Parathyroid adenoma (tissue), 2 donors: ENCODE data around the gene ZSWIM4.
"Not testable (repeated sequence)": the region's sequence is repeated elsewhere in the genome, so short reads cannot be mapped to it uniquely, and the experiment has no call there.

Source experiments
- H2AFZ ChIP-seq: fragments of 300-600 bp; sonication (generic); one replicate; pipeline ENCODE4 v1.7.0; 2017; ENCODE audit warnings: antibody characterized with exemption, mild to moderate bottlenecking
- H3K27ac ChIP-seq: fragments of 300-600 bp; sonication (generic); one replicate; pipeline ENCODE4 v1.7.0; 2017
- H3K27me3 ChIP-seq: fragments of 300-600 bp; sonication (generic); one replicate; pipeline ENCODE4 v1.7.0; 2017; ENCODE audit warnings: low read length; ENCODE audit not compliant: control insufficient read depth, insufficient read depth
- H3K36me3 ChIP-seq: fragments of 300-600 bp; sonication (generic); one replicate; pipeline ENCODE4 v1.7.0; 2017; ENCODE audit warnings: low read length; ENCODE audit not compliant: control insufficient read depth, insufficient read depth
- H3K4me1 ChIP-seq: fragments of 300-600 bp; sonication (generic); one replicate; pipeline ENCODE4 v1.7.0; 2017; ENCODE audit warnings: control low read depth
- H3K4me2 ChIP-seq: fragments of 300-600 bp; sonication (generic); one replicate; pipeline ENCODE4 v1.7.0; 2017; ENCODE audit warnings: low read length
- H3K4me3 ChIP-seq: fragments of 300-600 bp; sonication (generic); one replicate; pipeline ENCODE4 v1.7.0; 2017; ENCODE audit warnings: low read depth, low read length
- H3K79me2 ChIP-seq: fragments of 300-600 bp; sonication (generic); one replicate; pipeline ENCODE4 v1.7.0; 2017; ENCODE audit warnings: control low read depth
- H3K9ac ChIP-seq: fragments of 300-600 bp; sonication (generic); one replicate; pipeline ENCODE4 v1.7.0; 2017; ENCODE audit warnings: mild to moderate bottlenecking
- H3K9me3 ChIP-seq: fragments of 300-600 bp; sonication (generic); one replicate; pipeline ENCODE4 v1.7.0; 2017; ENCODE audit warnings: low read length; ENCODE audit not compliant: control insufficient read depth
- CTCF ChIP-seq: fragments of 300-600 bp; sonication (generic); IDR thresholded peaks from one replicate; pipeline ENCODE4 v1.7.0; 2017; ENCODE audit warnings: antibody characterized with exemption, mild to moderate bottlenecking
- donor health status: primary hyperparathyroidism.

The ZSWIM4 gene

DNA sequence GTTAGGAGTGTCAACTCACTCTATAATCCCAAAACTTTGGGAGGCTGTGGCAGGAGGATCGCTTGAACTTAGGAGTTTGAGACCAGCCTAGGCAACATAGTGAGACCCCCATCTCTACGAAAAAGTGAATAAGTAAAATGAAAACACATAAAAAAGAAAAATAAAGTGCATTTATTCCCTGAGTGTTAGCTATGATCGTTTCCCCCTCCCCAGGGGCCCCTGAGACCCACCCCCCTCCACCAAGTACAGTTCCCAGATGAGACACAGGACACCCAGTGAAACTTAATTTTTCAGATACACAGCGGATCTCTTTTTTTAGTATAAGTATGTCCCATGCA, 53.1 kb downstream of the ZSWIM4 start:
- no peak for TF ChIP-seq CTCF
- H3K36me3 ChIP-seq = no peaks in the 10 kb centered on the region
- H3K9me3 ChIP-seq = no peaks in the 10 kb centered on the region
- H3K9ac ChIP-seq = no peak overlapping the region
- H3K4me3 ChIP-seq = peak overlapping the region; percentile 78
- peaks cover 30% of the 10 kb centered on the region for H3K4me1 ChIP-seq
- no peaks in the 10 kb centered on the region for H3K79me2 ChIP-seq
- no peaks in the 10 kb centered on the region for H3K27me3 ChIP-seq
- H3K27ac ChIP-seq = peak overlapping the region; percentile 99
- no peak overlapping the region for H2AFZ ChIP-seq
- peak overlapping the region; percentile 78 for H3K4me2 ChIP-seq

DNA sequence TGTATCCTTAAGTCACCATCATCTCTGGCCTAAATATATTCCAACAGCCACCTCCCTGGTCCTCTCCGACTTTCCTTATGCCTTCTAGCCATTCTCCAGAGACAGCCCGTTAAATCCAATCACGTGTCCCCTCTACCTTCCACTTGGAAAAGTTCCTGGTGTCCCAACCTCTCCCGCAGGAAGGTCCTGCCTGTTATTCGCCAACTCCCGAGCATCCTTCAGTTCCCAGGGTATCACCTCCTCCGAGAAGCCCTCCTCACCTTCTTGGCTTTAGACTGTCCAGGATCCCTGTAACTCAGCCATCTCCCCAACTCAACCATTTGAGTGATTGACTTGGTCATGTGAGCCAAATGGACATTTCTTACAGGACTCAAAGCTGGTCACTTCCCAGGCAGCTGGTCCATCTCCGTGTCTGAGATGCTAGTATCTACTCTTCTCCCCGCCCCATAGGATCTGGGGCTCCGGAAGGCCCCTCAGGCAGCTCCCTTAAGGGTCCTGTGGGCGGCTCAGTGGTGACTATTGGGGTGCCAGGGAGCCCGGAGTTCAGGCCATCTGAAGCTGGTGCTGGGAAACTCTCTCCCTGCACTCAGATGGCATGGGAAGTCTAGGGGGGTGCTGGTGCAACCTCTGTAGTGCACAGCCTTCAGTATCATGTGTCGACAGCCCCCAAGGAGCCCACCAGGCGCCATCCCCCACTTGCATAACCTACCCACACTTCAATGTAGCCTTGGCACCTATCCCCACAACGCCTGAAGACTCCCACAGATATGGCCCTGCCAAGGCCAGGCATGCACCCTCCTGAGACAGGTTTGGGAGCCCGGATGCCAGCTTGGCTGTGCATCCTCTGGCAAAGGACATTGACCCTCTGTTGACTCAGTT, 53.8 kb downstream of the ZSWIM4 start:
- H3K4me1 ChIP-seq = peaks cover 23% of the 10 kb centered on the region
- no peak overlapping the region for H3K9ac ChIP-seq
- H3K27me3 ChIP-seq = no peaks in the 10 kb centered on the region
- H3K4me2 ChIP-seq = no peak overlapping the region
- no peaks in the 10 kb centered on the region for H3K9me3 ChIP-seq
- H2AFZ ChIP-seq = no peak overlapping the region
- no peaks in the 10 kb centered on the region for H3K79me2 ChIP-seq
- TF ChIP-seq CTCF = no peak
- H3K36me3 ChIP-seq = no peaks in the 10 kb centered on the region
- H3K27ac ChIP-seq = peak overlapping the region; percentile 48
- no peak overlapping the region for H3K4me3 ChIP-seq

DNA sequence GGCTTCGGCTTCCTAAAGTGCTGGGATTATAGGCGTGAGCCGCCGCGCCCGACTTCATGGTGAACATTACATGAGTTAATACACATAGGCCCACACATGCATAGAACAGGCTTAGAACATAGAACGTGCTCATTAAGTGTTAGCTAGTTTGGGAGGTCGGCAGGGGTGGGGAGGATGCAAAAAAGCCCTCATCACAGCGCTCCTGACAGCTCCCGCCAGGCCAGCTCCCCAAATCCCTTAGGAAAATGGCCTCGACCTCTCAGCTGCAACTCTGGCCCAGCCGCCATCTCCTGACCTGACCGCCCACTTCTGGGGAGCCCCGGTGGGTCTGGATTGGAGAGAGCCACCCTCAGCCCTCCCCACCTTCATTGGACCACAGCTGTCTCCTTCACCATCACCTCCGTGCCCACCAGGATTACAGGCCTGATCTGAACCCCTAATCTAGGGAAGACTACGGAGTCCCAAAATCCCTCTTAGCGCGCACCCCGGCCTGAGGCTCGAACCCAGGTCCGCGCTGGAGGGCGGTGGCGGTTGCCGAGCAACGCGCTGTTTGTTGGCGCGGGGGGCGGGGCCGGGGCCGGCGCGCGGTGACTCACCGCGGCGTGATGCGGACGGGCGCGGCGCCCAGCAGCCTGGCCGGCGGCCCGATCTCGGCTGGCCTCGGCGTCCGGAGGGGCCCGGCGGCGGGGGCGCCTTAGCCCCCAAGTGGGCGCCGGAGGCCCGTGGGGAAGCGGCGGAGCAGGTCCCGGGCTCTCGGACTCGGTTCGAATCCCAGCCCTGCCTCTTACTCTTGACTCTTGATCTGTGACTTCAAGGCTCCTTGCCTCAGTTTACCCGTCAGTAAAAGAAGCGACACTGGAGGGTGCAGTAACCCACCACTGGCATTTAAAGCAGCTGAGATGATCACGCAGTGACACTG, 55.0 kb downstream of the ZSWIM4 start:
- Histone ChIP-seq H3K9me3 (no peaks in the 10 kb centered on the region), H3K36me3 (no peaks in the 10 kb centered on the region), H3K79me2 (no peaks in the 10 kb centered on the region), H3K4me1 (peaks cover 21% of the 10 kb centered on the region), H2AFZ (peak overlapping the region; percentile 81), H3K4me2 (peak overlapping the region; percentile 69), H3K9ac (no peak overlapping the region), H3K27ac (peak overlapping the region; percentile 80), H3K27me3 (no peaks in the 10 kb centered on the region), H3K4me3 (peak overlapping the region; percentile 49)
- TF ChIP-seq CTCF = no peak

DNA sequence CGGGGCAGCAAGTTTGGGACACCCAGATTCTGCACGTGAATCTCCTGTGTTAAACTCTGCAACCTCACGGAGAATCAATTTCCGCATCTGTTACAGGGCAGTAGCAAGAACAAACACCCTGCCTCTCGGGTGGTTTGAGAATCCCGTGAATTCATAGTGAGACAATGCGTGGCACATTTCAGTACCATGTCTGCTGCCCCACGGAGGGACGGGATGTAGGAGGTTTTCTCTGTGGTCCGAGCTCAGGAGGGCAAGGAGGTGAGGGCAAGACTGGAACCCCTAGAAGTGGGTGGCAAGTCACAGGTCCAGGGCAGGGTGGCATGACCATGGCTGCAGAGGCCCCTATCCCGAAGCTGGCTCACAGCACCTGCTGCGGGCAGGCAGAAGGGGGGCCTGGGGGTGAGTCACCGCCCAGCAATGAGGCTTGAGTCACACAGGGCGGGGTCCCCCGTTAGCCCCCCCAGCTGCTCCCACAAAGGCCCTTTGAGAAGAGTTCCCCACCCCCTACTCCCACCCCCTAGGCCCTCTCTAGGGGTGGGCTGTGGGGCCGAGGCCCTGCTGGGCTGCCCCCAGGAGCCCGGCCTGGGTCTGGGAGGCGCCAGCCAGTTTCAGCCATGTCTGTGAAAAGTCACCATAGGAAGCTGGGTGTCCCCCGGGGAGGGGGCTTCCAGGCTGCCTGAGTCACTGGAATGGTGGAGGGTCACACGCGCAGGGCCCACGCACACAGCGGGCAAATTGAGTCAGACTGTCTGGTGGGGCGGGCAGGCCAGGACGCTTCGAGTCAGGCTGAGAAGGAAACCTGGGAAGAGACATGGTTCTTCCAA, 55.9 kb downstream of the ZSWIM4 start:
- Histone ChIP-seq H3K4me2 (peak overlapping the region; percentile 42), H2AFZ (peak overlapping the region; percentile 81), H3K4me3 (peak overlapping the region; percentile 49), H3K79me2 (no peaks in the 10 kb centered on the region), H3K27me3 (no peaks in the 10 kb centered on the region), H3K9ac (no peak overlapping the region), H3K27ac (peak overlapping the region; percentile 80), H3K4me1 (peaks cover 19% of the 10 kb centered on the region), H3K9me3 (no peaks in the 10 kb centered on the region), H3K36me3 (no peaks in the 10 kb centered on the region)
- no peak for TF ChIP-seq CTCF

GRCh38 chr19:13851734-13852114, 56.5 kb downstream of the ZSWIM4 start:
- Histone ChIP-seq H3K27ac (peak overlapping the region; percentile 80), H3K4me1 (peaks cover 16% of the 10 kb centered on the region)
- H3K9ac ChIP-seq, H3K4me2 ChIP-seq, H3K79me2 ChIP-seq, H3K9me3 ChIP-seq, H3K4me3 ChIP-seq, H2AFZ ChIP-seq, H3K27me3 ChIP-seq, H3K36me3 ChIP-seq: not testable (repeated sequence)

- not testable (repeated sequence) for H3K27ac ChIP-seq
Observed at GRCh38 chr19:13852171-13852707, 57.0 kb downstream of the ZSWIM4 start.

More at GRCh38 chr19:13852171-13852707, 57.0 kb downstream of the ZSWIM4 start:
- peaks cover 12% of the 10 kb centered on the region for H3K4me1 ChIP-seq
- H3K9ac ChIP-seq, H2AFZ ChIP-seq, H3K27me3 ChIP-seq, H3K4me2 ChIP-seq, H3K79me2 ChIP-seq, H3K4me3 ChIP-seq, H3K36me3 ChIP-seq, H3K9me3 ChIP-seq: not testable (repeated sequence)
